MM.1S (cell line): ENCODE measurements around the gene NPFF.

ENCODE experiments used
- CTCF ChIP-seq: fragments of 300-600 bp; sonication (generic); IDR thresholded peaks from 2 replicates; pipeline ENCODE4 v1.5.1; 2016; ENCODE audit warnings: antibody characterized with exemption, low read length, mixed read lengths
- EZH2phosphoT487 ChIP-seq: fragments of 300-600 bp; sonication (generic); IDR thresholded peaks from 2 replicates; pipeline ENCODE4 v1.6.1; 2018; ENCODE audit warnings: antibody characterized with exemption, low read length

GRCh38 chr12:53493610-53494391 is 13.5 kb downstream of the NPFF start:
- TF ChIP-seq CTCF (no peak), EZH2phosphoT487 (no peak)
